Omental fat pad (tissue), 4 donors: ENCODE results near the gene TET2. TPM values are rescaled to one million over a fixed set of nuclear protein-coding genes. Genes with fewer than 3 reads are reported as not detected.

Experiments used
- ATAC-seq: fragments of 150-250 bp; one replicate; pipeline ENCODE4 v1.9.1; 2016; ENCODE audit warnings: mild to moderate bottlenecking, moderate library complexity; ENCODE audit not compliant: low FRiP score
- DNase-seq: peaks from one replicate; pipeline ENCODE4 v3.0.0-alpha.2; 2019; ENCODE audit warnings: low spot score
- CTCF ChIP-seq, 3 donors: fragments of 450-650 bp; IDR thresholded peaks; one replicate each; pipeline ENCODE4 v1.5.1; 2016 to 2017; ENCODE audit warnings: antibody characterized with exemption in 3 of 3, mild to moderate bottlenecking in 3 of 3, moderate library complexity in 2 of 3
- total RNA-seq, 4 donors: library from RNA; depleted of rRNA; stranded (reverse); fragments of >200 nt; gene quantifications; one replicate each; pipeline ENCODE4 v1.1.0, GENCODE V29; 2016

Gene TET2
- total RNA-seq, 4 donors from 2014 or later = 17.7 to 36.7 (median 22.1) TPM

GRCh38 chr4:105225500-105225899 lies 78.8 kb downstream of the TET2 start:
- no peak for ATAC-seq
- no peak for TF ChIP-seq CTCF (IDR thresholded peaks at IDR 0.05)

GRCh38 chr4:105227054-105227453 lies 80.4 kb downstream of the TET2 start:
- TF ChIP-seq CTCF (IDR thresholded peaks at IDR 0.05) = no peak
- DNase-seq = no peak
- ATAC-seq = no peak

More at GRCh38 chr4:105225500-105225899, 78.8 kb downstream of the TET2 start:
- DNase-seq = no peak

- DNase-seq (no peak), ATAC-seq (no peak)
- TF ChIP-seq CTCF (IDR thresholded peaks at IDR 0.05) = no peak
Measured at GRCh38 chr4:105230287-105230686, 83.6 kb downstream of the TET2 start.

GRCh38 chr4:105232374-105232773 lies 85.7 kb downstream of the TET2 start:
- TF ChIP-seq CTCF (IDR thresholded peaks at IDR 0.05) = no peak
- no peak for ATAC-seq
- DNase-seq = no peak

GRCh38 chr4:105234582-105234981 lies 87.9 kb downstream of the TET2 start:
- no peak for TF ChIP-seq CTCF (IDR thresholded peaks at IDR 0.05)
- ATAC-seq (no peak), DNase-seq (no peak)

- ATAC-seq = no peak
- no peak for TF ChIP-seq CTCF (IDR thresholded peaks at IDR 0.05)
- DNase-seq = no peak
Measured at GRCh38 chr4:105236202-105236915, 89.7 kb downstream of the TET2 start.

GRCh38 chr4:105236916-105237311 lies 90.2 kb downstream of the TET2 start:
- ATAC-seq (no peak), DNase-seq (no peak)
- TF ChIP-seq CTCF (IDR thresholded peaks at IDR 0.05) = no peak
